OCI-LY1 (cell line): ENCODE data around the gene ANKRD13C.

Source experiments
- CTCF ChIP-seq: fragments of 200-600 bp; sonication (generic), shearing (Covaris generic); IDR thresholded peaks from 2 replicates; pipeline ENCODE4 v1.5.1; 2017; ENCODE audit warnings: mild to moderate bottlenecking, antibody characterized with exemption, low read length, moderate library complexity, mixed read lengths
- EZH2 ChIP-seq: fragments of 200-600 bp; sonication (generic), shearing (Covaris generic); IDR thresholded peaks from 2 replicates; pipeline ENCODE4 v1.8.0; 2017; ENCODE audit warnings: borderline replicate concordance, mixed run types, mild to moderate bottlenecking, antibody characterized with exemption, low read length, moderate library complexity, mixed read lengths

GRCh38 chr1:70386121-70386520 lies 31.6 kb upstream of the ANKRD13C start:
- TF ChIP-seq CTCF (no peak), EZH2 (no peak)
